TTC549 (cell line): ENCODE results near the gene GRIK4.

Source experiments
- FAIRE-seq: peaks from 2 replicates; lab custom pipeline; 2012; peaks lifted over from hg19 to GRCh38; lab: Jason Lieb, UNC

GRIK4 gene

DNA sequence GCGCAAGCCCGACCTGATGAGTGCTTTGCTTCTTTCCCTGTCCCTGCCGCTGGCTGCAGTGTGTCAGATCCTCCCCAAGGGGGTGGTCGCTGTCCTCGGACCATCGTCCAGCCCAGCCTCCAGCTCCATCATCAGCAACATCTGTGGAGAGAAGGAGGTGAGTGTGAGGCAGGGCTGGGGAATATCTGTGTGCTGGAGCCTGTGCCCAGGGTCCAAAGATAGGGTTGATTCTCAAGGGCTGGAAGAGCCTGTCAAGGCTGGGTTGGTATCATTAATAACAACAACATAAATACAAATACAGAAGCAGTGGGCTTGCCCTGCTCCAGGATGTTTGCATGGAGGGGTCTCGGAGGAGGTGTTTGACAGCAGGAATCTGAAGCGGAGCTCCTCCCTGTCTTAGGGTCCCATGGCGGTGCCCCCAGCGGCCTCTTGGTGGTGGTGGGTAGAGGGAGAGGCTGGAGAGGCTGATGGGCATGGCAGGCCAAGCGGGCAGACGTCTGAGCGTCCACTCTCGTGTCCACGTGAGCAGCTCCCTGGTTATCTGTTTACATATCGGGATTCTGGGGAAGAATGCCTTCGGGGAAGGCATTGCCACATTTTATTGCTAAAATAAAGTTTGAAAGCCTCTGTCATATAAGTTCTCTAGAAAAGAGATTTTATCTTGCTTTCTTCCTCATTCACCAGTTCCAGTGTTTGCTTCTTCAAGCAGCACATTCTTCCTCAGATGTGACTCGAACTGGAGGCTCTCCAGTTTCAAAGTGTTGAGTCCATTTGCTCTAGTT is 304.0 kb downstream of the GRIK4 start:
- FAIRE-seq = no peak

DNA sequence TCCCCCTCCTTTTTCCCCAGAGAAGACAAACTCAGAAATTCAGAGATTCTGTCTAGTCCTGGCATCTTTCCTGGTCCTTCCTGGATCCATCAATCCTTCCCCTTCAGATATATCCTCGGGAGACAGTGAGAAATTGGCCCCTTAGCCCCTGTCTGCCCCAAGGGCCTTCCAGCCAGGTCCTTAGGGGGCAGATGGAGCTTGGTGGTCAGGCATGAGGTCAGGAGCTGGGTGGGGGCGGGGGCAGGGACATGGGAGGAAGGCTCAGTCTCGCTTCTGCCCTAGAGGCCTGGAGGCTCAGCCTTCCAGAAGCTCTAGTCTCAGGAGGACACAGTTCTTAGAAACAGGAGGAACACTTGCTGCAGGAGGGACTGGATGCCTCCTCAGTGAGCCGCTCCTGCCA is 304.6 kb downstream of the GRIK4 start:
- no peak for FAIRE-seq

DNA sequence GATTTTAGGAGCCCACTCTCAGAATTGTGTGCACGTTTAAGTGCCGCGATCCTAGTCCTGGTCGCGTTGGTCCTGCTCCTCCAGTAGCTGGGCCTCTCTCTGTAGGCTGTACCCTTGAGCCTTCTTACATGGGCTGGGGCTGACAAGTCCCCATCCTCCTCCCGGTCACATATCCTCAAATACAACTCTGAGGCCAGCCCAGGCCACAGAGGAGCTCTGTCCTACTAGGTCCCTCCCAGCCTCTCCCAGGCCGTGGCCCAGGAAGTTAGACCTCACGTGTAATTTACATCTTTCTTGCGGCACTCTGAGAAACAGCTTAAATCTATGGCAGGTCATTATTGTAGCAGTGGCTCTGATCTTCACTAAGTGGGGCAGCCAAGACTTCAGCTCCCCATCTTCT is 305.2 kb downstream of the GRIK4 start:
- no peak for FAIRE-seq

DNA sequence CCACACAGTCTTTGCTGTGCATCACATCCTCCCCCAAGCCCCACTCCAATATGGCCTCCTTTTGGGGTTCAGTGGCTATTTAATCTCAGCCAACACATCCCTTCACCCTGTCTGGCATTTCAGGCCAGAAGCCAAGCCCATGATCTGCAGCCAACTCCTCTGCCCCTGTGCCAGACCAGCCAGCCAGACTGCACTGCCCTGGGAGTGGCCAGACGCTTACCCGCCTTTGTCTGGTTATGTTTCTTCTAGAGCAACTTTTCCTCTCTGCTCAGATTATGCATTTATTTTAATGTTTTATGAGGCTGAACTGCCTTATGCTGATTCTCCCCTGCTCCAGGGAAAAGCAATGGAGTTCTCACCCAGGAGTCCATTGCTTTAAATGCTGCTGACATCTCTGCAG is 305.6 kb downstream of the GRIK4 start:
- FAIRE-seq = no peak

DNA sequence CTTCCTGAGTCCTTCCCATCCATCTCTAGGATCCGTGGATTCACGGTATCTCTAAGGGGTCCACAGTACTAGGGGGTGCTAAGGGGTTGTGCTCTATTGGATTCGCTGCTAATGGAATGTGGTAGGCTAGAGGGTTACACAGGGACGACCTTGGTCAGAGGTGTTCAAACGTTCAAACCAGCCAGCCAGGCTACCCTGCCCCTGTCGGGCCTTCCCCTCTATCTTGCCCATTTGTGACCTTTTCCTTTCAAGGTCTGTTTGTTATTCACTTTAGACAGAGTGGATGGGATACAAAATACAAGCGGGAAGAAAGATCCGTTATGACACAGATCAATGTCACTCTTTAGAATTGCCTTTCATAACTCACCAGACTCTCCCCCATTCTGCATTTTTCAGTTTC is 306.5 kb downstream of the GRIK4 start:
- FAIRE-seq = no peak

DNA sequence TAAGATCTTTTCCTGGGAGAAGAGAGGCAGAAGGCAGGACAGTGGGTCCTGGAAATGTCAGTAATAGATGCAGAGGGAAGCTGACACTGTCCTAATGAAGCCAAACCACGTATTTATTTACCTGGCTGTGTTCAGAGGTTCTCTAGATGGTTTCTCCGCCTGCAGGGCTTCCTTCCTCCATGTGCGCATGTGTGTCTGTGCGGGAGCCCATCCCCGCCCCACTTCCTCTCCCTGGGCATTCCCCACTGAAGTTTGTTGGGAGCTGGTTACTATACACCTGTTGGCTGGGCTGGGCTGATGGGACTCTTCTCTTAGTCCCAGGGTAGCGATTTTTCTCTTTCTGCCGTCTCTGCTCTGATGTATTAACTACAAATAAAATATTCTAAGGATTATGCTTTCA is 307.5 kb downstream of the GRIK4 start:
- FAIRE-seq = no peak

DNA sequence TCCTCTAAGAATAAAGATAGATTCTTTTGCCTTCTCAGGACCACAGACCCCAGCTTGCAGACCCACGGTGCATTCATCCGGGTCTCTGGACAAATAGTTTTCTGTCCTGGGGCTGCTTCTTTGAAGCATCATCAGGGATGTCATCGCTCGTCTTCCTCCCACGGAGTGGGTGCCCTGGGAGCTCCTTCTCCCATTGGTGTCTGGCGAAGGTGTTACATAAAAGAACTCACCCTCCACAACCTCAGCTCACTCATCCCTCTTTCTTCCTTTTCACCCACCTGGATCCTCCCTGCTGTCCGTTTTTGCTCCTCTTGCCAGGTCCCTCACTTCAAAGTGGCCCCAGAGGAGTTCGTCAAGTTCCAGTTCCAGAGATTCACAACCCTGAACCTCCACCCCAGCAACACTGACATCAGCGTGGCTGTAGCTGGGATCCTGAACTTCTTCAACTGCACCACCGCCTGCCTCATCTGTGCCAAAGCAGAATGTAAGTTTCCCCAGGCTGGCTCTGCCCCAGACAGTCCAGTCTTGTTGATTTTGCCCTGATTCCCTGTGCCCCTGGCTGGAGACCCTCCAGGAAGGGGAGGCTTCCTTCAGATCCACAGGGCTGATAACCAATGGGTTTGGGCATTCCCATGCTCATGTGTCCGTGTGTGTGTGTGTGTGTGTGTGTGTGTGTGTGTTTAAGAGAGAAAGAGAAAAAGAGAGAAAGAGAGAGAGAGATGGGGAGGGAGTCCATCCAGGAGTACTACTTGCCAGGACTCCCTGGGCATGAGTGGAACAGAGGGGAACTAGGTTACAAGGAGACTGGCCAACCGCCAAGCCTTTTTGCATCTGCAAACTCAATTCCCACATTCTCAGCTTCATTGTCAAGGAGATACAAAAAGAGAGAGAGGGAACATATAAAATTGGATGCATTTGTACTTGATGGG is 308.2 kb downstream of the GRIK4 start:
- no peak for FAIRE-seq

DNA sequence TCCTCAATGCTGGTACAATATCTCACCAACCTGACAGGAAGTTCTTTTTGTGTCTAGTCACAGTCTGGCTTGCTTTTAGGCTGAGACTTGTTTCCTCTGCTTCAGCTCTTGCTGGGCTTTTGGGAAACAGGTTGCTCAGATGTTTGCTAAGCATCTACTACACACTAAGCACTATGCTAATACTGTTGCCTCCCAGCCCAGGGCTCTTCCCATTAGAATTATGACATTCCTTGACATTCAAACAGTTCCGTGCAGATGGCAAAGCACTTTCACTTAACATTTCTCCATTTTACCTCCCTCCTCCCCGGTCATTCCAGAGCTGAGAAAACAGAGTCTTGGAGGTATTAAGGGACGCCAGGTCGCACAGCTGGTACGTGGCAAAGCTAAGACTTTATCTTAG is 311.6 kb downstream of the GRIK4 start:
- no peak for FAIRE-seq

DNA sequence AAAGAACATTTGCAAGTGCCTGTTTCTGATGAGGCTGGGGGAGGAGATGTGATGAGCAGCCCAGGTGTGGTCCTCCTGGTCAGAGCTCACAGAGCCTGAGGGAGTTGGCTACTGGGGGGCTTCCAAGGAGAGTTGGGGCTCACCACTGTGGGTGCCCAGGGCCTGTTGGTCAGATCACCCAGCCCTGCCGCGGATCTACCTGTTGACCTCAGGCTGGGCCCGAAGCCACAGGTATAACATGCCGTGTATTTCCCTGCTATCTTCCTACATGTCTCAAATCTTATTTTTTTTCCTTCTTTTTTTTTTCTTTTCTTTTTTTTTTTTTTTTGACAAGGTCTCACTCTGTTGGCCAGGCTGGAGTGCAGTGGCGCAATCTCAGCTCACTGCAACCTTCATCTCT is 312.7 kb downstream of the GRIK4 start:
- FAIRE-seq = no peak

DNA sequence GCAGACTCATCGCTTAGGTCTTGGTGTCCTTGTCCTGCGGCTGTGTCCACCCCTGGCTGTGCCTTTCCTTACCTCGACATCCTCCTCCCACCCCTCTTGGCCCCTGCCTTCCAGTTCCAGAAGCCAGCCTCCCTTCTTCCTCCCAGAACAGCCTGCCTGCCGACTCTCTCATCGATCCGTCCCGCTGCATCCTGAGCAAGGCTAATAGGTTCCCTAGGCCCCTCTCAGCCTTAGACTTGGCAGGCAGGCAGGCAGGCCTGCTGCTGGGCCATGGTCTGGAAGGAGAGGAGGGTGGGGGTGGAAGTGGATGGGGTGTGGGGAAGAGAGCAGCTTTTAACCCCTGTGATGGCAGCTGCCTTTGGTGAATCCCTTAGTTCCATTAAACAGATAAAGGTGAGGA is 315.6 kb downstream of the GRIK4 start:
- FAIRE-seq = no peak

DNA sequence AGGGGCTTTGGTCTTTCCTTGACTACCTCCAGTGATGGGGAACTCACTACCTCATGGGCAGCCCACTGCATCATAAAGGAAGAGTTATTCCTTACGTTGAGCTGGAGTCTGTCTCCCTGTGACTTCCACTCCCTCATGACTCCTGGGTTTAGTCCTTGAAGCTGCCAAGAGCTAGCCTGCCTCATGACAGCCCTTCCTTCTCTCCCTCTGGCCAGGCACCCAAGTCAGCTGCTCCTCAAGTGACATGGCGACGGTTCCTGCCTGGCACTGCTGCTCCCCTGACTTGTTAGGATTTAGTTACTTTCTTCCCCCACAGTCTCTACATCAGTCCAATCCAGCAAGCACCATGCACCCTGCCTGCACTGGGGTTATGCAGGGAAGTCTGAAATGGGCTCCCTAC is 316.3 kb downstream of the GRIK4 start:
- no peak for FAIRE-seq

DNA sequence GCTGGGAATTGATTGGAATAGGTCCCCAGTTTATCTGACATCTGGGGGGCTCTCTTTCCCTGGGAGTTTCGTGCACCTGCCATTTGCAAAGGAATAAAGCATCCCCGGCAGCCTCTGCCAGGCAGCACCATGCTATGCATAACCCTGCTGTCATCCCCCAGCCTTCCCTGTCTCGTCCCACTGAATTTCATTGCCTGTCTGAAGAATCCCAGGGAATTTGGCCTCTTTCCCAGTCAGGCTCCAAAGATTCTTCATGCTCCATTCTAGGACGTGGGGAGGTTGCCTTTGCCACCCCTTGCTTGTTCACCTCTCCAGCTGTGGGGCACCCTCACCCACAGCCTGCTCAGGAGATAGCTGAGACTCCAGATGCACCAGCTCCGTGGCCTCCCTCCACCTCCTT is 317.3 kb downstream of the GRIK4 start:
- FAIRE-seq = no peak

DNA sequence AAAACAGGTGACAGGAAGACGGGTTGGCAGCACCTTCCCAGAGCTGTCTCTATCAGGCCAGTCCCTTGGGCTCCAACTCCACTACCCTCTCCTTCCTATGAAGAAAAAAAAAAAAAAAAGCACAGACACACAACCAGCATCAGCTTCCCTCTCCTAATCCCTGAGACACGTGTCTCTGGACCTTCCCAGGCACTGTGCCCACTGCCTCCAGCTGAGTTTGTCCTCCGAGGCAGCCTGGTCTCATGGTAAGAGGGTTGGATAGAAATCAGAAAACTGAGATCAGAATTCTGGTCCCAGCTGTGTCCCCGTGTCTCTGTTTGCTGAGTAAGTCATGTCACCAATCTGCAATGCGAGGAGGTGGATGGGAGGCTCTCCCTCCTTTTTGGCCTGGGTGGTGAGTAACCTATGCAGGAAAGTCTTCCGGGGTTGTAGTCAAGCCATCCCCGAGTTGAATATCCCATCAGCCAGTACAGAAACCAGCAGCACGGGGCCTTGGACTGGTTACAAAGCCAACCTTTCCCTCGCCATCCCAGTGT is 318.6 kb downstream of the GRIK4 start:
- FAIRE-seq = no peak

DNA sequence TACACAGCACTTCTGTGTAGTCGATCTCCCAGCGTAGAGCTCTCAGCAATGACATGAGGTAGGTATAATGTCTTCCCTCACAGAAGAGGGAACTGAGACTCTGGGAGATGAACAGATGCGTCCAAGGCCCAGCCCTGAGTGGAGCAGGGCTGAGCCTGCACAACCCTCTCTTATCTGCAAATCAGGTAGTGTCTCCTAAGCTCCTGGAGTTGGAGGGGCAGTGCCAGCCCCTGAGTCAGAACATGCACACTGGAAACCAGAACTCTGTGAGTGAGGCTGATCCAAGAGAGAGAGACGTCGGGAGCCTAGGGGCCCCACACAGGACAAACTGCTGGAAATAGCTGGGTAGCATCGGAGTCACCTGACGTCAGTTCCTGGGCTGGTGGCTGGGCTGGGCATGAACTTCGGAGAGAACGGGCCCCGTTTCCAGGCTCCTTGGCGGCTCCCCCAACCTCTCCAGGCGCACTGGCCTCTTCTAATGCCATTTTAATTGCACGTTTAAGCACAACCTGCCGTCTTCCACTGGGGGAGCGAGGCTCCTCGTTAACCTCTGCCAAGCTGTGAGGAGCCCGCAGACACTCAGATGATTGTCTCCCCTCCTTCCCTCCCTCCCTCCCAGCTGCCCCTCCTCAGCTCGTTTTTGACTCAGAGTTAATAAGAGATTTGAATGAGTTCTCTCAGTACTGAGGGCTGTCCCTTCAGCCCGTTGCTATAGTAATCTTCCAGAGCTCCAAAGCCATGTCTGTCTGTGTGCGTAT is 321.1 kb downstream of the GRIK4 start:
- FAIRE-seq = no peak

DNA sequence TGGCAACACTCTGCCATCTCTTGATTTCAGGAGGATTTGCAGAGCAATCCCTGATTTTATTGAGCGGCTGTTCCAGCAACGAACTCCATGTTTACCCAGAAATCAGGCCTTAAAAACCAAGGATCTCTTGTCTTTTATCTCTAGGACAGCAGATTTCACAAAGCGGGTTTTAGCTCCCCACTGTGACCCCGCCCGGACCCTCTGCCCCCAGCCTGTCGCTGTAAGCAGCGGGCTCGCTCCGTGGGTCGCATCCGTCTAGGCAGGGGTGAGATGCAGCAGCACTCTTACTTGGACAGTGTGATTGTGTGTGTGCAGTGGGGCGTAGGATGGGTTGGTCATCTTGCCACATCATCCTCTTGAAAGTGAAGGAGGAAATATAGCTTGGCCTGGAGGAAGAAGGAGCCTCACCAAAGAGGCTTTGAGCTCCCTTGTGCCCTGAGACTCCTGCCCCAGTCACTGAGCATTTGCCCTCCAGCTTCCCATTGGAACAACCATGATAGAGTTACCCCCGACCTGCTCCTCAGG is 323.2 kb downstream of the GRIK4 start:
- FAIRE-seq = no peak

DNA sequence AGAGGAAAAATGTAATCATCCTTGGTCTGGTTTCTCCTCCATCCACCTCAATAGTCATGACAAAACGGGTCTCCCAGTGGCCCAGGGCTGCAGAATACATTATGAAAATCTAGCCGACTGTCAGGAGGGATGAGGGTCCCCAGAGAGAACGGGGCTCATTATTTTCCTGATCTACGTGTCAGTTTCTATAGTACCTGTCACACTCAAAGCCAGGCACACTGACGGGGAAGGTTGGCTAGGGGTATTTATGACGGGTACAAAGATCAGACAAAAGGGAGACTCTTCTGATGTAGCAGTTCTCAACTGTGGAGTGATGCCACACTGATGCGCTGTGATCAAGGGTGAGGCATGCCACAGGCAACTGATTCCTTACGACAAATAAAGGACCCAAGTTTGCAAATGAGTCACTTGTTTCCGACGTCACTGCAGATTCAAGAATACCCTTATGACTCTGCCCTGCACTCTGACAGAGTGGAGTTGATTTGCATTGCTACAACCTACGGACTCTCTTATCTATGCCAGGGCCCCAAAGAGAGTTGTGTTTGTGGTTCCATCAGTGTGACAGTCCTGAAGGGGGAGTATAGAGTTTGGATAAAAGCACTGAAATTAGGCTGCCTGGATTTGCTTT is 324.2 kb downstream of the GRIK4 start:
- no peak for FAIRE-seq

DNA sequence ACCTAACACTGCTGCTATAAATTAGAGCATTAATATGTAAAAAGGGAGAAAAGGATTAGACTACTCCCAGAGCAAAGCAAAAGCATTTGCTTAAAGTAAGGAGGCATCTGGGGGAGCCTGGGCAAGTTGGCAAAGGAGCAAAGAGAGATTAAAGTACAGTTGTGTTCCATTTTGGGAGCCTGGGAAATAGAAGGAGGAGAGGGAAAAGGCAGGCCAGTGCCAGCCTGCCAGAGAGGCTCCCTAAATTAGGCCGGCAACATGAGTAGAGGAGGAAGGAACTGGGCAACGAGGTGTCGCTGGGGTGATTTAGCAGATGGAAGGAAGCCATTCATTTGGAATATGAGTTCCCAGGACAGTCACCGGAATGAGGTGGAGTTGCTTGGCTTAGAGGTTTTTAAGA is 326.1 kb downstream of the GRIK4 start:
- FAIRE-seq = no peak

DNA sequence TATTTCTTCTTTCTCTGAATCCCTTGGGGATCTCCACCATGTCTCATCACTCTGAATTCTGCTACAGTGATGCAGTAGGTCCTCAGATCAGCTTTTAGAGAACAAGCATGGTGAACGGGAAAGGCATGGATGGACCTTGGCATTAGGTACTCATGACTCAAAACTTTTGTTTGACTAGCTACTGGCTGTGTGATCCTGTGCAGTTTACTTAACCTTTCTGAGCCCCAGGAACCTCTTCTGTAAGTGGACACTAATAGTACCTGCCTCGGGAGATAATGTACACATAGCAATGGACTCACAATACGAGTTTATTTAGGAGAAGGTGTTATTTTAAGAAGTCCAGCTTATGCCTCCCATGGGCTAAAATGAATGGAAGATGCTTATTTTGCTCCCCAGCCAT is 327.7 kb downstream of the GRIK4 start:
- FAIRE-seq = no peak

DNA sequence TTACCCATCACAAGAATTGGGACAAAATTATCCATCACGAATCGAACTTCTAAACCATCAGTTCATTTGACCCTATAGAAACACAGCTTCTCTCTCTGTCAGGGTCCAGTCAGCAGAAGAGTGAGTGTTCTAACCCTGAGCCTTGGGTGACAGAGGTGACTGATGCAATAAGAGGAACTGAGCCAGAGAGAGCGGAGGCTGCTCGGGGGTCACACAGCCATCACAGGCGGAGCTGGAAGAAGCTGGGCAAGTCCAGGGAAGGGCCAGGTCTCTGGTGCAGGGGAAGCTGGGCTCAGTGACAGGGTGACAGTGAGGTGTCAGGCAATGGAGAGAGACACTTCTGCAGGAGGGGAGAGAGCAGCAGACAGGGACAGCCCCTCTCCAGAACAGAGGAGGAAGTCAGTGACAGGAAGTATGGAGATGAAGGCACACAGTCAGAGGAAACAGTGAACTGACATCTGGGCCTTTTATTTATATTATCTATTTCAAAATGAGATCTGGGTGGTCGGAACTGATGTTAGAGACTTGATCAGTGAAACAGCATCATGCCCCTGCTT is 328.4 kb downstream of the GRIK4 start:
- no peak for FAIRE-seq

DNA sequence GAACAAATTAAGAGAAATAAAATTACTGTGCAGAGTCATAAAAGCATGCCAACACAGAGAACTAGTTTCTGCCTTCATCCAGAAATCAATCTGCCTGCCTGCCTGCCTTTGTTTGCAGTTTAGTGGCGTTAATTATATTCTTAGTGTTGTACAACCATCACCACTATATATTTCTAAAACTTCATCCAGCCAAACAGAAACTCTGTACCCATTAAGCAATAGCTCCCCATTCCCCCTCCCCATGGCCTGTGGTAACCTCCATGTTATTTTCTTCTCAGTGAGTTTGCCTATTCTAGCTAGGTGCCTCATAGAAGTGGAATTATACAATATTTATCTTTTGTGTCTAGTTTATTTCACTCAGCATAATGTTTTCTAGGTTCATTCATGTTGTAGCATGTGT is 329.1 kb downstream of the GRIK4 start:
- no peak for FAIRE-seq

DNA sequence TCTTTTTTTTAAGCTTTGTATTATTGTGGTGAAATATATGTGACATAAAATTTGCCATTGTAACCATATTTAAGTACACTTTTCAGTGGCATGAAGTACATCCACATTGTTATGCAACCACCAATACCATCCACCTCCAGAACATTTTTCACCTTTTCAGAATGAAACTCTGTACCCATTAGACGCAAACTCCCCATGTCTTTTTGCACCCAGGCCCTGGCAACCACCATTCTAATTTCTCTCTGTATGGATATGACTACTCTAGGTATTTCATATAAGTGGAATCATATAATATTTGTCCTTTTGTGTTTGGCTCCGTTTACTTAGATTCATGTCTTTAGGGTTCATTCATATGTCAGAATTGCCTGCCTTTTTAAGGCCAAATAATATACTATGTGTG is 329.5 kb downstream of the GRIK4 start:
- FAIRE-seq = no peak

DNA sequence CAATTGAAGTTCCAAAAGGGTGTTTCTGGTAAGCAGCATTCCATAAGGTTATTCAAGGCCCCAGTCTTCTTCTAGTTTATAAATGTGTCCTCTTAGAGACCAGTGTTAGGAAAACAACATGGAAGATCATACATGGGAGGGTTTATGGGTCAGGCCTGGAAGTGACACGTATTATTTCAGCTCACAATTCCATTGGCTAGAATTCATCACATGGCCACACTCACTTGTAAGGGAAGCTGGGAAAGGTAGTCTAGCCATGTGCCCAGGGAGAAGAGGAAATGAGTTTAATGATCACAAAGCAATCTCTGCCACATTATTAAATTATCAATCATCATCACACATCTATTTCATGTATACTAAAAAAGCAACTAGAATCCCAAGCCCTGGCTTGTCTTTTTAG is 330.6 kb downstream of the GRIK4 start:
- no peak for FAIRE-seq
